Cardiac muscle cell (in vitro differentiated cells and primary cell): ENCODE results near the gene CTNNA2. TPM values are rescaled to one million over a fixed set of nuclear protein-coding genes. Genes with fewer than 3 reads are reported as not detected.

Source experiments
- DNase-seq, 2 donors: peaks; one replicate each; pipeline versions ENCODE4 v3.0.0 to v3.0.0-alpha.2; 2010 to 2017; ENCODE audit warnings: low read depth in 1 of 2, low spot score in 1 of 2
- H3K27ac ChIP-seq: fragments of 200-600 bp; sonication (generic); 2 replicates; pipeline ENCODE4 v1.5.1; 2016
- H3K27me3 ChIP-seq: fragments of 200-600 bp; sonication (generic); 2 replicates; pipeline ENCODE4 v1.6.0; 2016; ENCODE audit warnings: control low read depth
- H3K36me3 ChIP-seq: fragments of 200-600 bp; sonication (generic); 2 replicates; pipeline ENCODE4 v1.5.1; 2016; ENCODE audit warnings: control low read depth
- H3K4me1 ChIP-seq: fragments of 200-600 bp; sonication (generic); 2 replicates; pipeline ENCODE4 v1.8.1; 2017; ENCODE audit warnings: low read depth, mild to moderate bottlenecking, mixed run types
- H3K4me3 ChIP-seq: fragments of 200-600 bp; sonication (generic); 2 replicates; pipeline ENCODE4 v1.5.1; 2016; ENCODE audit warnings: mild to moderate bottlenecking
- H3K9me3 ChIP-seq: fragments of 200-600 bp; sonication (generic); 2 replicates; pipeline ENCODE4 v1.5.1; 2017; ENCODE audit warnings: low read depth, mild to moderate bottlenecking, control low read depth
- CTCF ChIP-seq: IDR thresholded peaks from 2 replicates; pipeline ENCODE4 v1.5.1; 2012; ENCODE audit warnings: low read depth, mild to moderate bottlenecking, low read length
- polyA plus RNA-seq: library from polyadenylated mRNA; unstranded; fragments of >200 nt; fragmentation: Nextera tagmentation; extraction: Ambion mirVana; gene quantifications from 2 replicates; pipeline ENCODE4 v1.2.1, GENCODE V29; 2016
- total RNA-seq: library from RNA; depleted of rRNA; stranded (reverse); fragments of >200 nt; gene quantifications from 2 replicates; pipeline ENCODE4 v1.2.3, GENCODE V29; 2016

Gene CTNNA2
- total and polyA plus RNA-seq, 2 experiments from 2014 or later: 7.4 to 17.4 TPM

GRCh38 chr2:79981316-79981715 is 468.5 kb downstream of the CTNNA2 start:
- no peaks in the 10 kb centered on the region for H3K9me3 ChIP-seq
- H3K36me3 ChIP-seq: no peaks in the 10 kb centered on the region
- H3K4me3 ChIP-seq: no peak overlapping the region
- H3K27ac ChIP-seq: no peak overlapping the region
- DNase-seq: no peak
- H3K27me3 ChIP-seq: no peaks in the 10 kb centered on the region
- H3K4me1 ChIP-seq: no peaks in the 10 kb centered on the region
- no peak for TF ChIP-seq CTCF

GRCh38 chr2:79982445-79982844 is 469.6 kb downstream of the CTNNA2 start:
- Histone ChIP-seq H3K4me3 (no peak overlapping the region), H3K36me3 (no peaks in the 10 kb centered on the region), H3K9me3 (no peaks in the 10 kb centered on the region), H3K4me1 (no peaks in the 10 kb centered on the region), H3K27me3 (no peaks in the 10 kb centered on the region), H3K27ac (no peak overlapping the region)
- peak in 1 of 2 donors; percentile 11 for DNase-seq
- TF ChIP-seq CTCF: peak; percentile 3

GRCh38 chr2:79984476-79984875 is 471.6 kb downstream of the CTNNA2 start:
- H3K4me3 ChIP-seq: no peak overlapping the region
- TF ChIP-seq CTCF: no peak
- no peaks in the 10 kb centered on the region for H3K27me3 ChIP-seq
- H3K4me1 ChIP-seq: no peaks in the 10 kb centered on the region
- H3K27ac ChIP-seq: no peak overlapping the region
- no peaks in the 10 kb centered on the region for H3K36me3 ChIP-seq
- DNase-seq: no peak
- no peaks in the 10 kb centered on the region for H3K9me3 ChIP-seq

- no peaks in the 10 kb centered on the region for H3K4me1 ChIP-seq
- H3K27ac ChIP-seq: no peak overlapping the region
- no peak for TF ChIP-seq CTCF
- DNase-seq: no peak
- H3K27me3 ChIP-seq: no peaks in the 10 kb centered on the region
- no peaks in the 10 kb centered on the region for H3K9me3 ChIP-seq
- H3K4me3 ChIP-seq: no peak overlapping the region
- no peaks in the 10 kb centered on the region for H3K36me3 ChIP-seq
Observed at GRCh38 chr2:79985145-79985544, 472.3 kb downstream of the CTNNA2 start.

- no peak overlapping the region for H3K4me3 ChIP-seq
- no peak overlapping the region for H3K27ac ChIP-seq
- no peak for DNase-seq
- no peaks in the 10 kb centered on the region for H3K27me3 ChIP-seq
- H3K36me3 ChIP-seq: no peaks in the 10 kb centered on the region
- H3K9me3 ChIP-seq: no peaks in the 10 kb centered on the region
- TF ChIP-seq CTCF: no peak
- no peaks in the 10 kb centered on the region for H3K4me1 ChIP-seq
Observed at GRCh38 chr2:79985571-79985970, 472.7 kb downstream of the CTNNA2 start.

GRCh38 chr2:79993144-79993543 is 480.3 kb downstream of the CTNNA2 start:
- H3K4me3 ChIP-seq: no peak overlapping the region
- TF ChIP-seq CTCF: no peak
- no peak for DNase-seq

More at GRCh38 chr2:79993144-79993543, 480.3 kb downstream of the CTNNA2 start:
- Histone ChIP-seq H3K4me1 (no peaks in the 10 kb centered on the region), H3K27ac (no peak overlapping the region), H3K36me3 (no peaks in the 10 kb centered on the region), H3K27me3 (no peaks in the 10 kb centered on the region), H3K9me3 (no peaks in the 10 kb centered on the region)
